Neural progenitor cell (in vitro differentiated cells): Measurements from ENCODE around the gene TASOR. TPM values are rescaled to one million over a fixed set of nuclear protein-coding genes. Genes with fewer than 3 reads are reported as not detected.

Source experiments
- DNase-seq: peaks from one replicate; pipeline ENCODE4 v3.0.0-alpha.2; 2016; ENCODE audit warnings: low spot score
- H2AFZ ChIP-seq: fragments of 200-600 bp; sonication (generic); replicated peaks from 2 replicates; pipeline ENCODE4 v1.6.1; 2016; ENCODE audit warnings: antibody characterized with exemption
- H3F3A ChIP-seq: fragments of 200-600 bp; sonication (generic); 2 replicates; pipeline ENCODE4 v1.6.1; 2016; ENCODE audit warnings: antibody characterized with exemption, low read depth
- H3K27ac ChIP-seq: fragments of 200-600 bp; sonication (generic); 2 replicates; pipeline ENCODE4 v1.5.1; 2016; ENCODE audit warnings: mild to moderate bottlenecking
- H3K27me3 ChIP-seq: fragments of 200-600 bp; sonication (generic); 2 replicates; pipeline ENCODE4 v1.6.1; 2016; ENCODE audit warnings: mild to moderate bottlenecking, moderate library complexity
- H3K36me3 ChIP-seq: fragments of 200-600 bp; sonication (generic); 2 replicates; pipeline ENCODE4 v1.5.1; 2016
- H3K4me1 ChIP-seq: fragments of 200-600 bp; sonication (generic); 2 replicates; pipeline ENCODE4 v1.6.1; 2016; ENCODE audit warnings: mixed run types
- H3K4me2 ChIP-seq: fragments of 200-600 bp; sonication (generic); 2 replicates; pipeline ENCODE4 v1.6.1; 2016
- H3K4me3 ChIP-seq: fragments of 200-600 bp; sonication (generic); 2 replicates; pipeline ENCODE4 v1.5.1; 2016
- H3K79me2 ChIP-seq: fragments of 200-600 bp; sonication (generic); 2 replicates; pipeline ENCODE4 v1.6.1; 2016; ENCODE audit warnings: low read depth
- H3K9ac ChIP-seq: fragments of 200-600 bp; sonication (generic); 2 replicates; pipeline ENCODE4 v1.6.1; 2016
- H3K9me3 ChIP-seq: fragments of 200-600 bp; sonication (generic); 2 replicates; pipeline ENCODE4 v1.5.1; 2016; ENCODE audit warnings: low read depth
- H4K20me1 ChIP-seq: fragments of 200-600 bp; sonication (generic); 2 replicates; pipeline ENCODE4 v1.6.1; 2016; ENCODE audit warnings: low read depth
- H3K27ac Mint-ChIP-seq: 3 replicates; pipeline ENCODE4 v1.8.0; 2021; ENCODE audit warnings: mixed read lengths
- H3K27me3 Mint-ChIP-seq: 2 replicates; pipeline ENCODE4 v1.8.0; 2022; ENCODE audit warnings: low read depth, mild to moderate bottlenecking, inconsistent platforms, moderate library complexity, mixed read lengths; ENCODE audit not compliant: insufficient read depth
- H3K36me3 Mint-ChIP-seq: 3 replicates; pipeline ENCODE4 v1.8.0; 2021; ENCODE audit warnings: mixed read lengths
- H3K4me1 Mint-ChIP-seq: 3 replicates; pipeline ENCODE4 v1.8.0; 2021; ENCODE audit warnings: mixed read lengths
- H3K4me3 Mint-ChIP-seq: 3 replicates; pipeline ENCODE4 v1.8.0; 2021; ENCODE audit warnings: mild to moderate bottlenecking, moderate library complexity, mixed read lengths
- H3K9me3 Mint-ChIP-seq: 3 replicates; pipeline ENCODE4 v1.8.0; 2020; ENCODE audit warnings: mixed read lengths
- CTCF ChIP-seq: fragments of 200-600 bp; sonication (generic); IDR thresholded peaks from 2 replicates; pipeline ENCODE4 v1.5.1; 2017; ENCODE audit warnings: antibody characterized with exemption, mild to moderate bottlenecking
- EZH2 ChIP-seq: fragments of 200-600 bp; sonication (generic); IDR thresholded peaks from 2 replicates; pipeline ENCODE4 v1.6.1; 2017; ENCODE audit warnings: antibody characterized with exemption, mild to moderate bottlenecking, moderate library complexity
- EZH2phosphoT487 ChIP-seq: fragments of 200-600 bp; sonication (generic); IDR thresholded peaks from 2 replicates; pipeline ENCODE4 v1.6.1; 2017; ENCODE audit warnings: antibody characterized with exemption
- total RNA-seq: library from RNA; depleted of rRNA; stranded (reverse); fragments of >200 nt; gene quantifications from 2 replicates; pipeline ENCODE4 v1.2.3, GENCODE V29; 2015; ENCODE audit warnings: low replicate concordance

Gene TASOR
- total RNA-seq, 1 donor from 2014 or later: 141 TPM

- H3K4me3 Mint-ChIP-seq: no peak overlapping the region
- H3K9me3 Mint-ChIP-seq: peaks cover 3% of the 10 kb centered on the region
- H3K4me1 Mint-ChIP-seq: no peaks in the 10 kb centered on the region
- Histone ChIP-seq H3K36me3 (peaks cover 30% of the 10 kb centered on the region), H3K9me3 (no peaks in the 10 kb centered on the region), H3K79me2 (peaks cover 86% of the 10 kb centered on the region), H3K27me3 (no peaks in the 10 kb centered on the region), H3K4me3 (no peak overlapping the region), H2AFZ (no peak overlapping the region), H3F3A (no peaks in the 10 kb centered on the region), H3K4me1 (no peaks in the 10 kb centered on the region), H3K27ac (no peak overlapping the region), H3K4me2 (no peak overlapping the region), H3K9ac (no peak overlapping the region), H4K20me1 (peaks cover 37% of the 10 kb centered on the region)
- peaks cover 2% of the 10 kb centered on the region for H3K27me3 Mint-ChIP-seq
- no peak for DNase-seq
- H3K27ac Mint-ChIP-seq: no peak overlapping the region
- H3K36me3 Mint-ChIP-seq: peaks cover 56% of the 10 kb centered on the region
- TF ChIP-seq EZH2 (no peak), EZH2phosphoT487 (no peak), CTCF (no peak)
Observed at GRCh38 chr3:56655709-56656108, 27.4 kb downstream of the TASOR start.

- Histone ChIP-seq H3K9ac (no peak overlapping the region), H3K27me3 (no peaks in the 10 kb centered on the region), H3K9me3 (no peaks in the 10 kb centered on the region), H3K79me2 (peaks cover 94% of the 10 kb centered on the region), H3K4me1 (no peaks in the 10 kb centered on the region), H3K4me2 (no peak overlapping the region), H3F3A (no peaks in the 10 kb centered on the region), H4K20me1 (peaks cover 49% of the 10 kb centered on the region), H3K27ac (no peak overlapping the region), H3K36me3 (peaks cover 21% of the 10 kb centered on the region), H2AFZ (no peak overlapping the region), H3K4me3 (no peak overlapping the region)
- TF ChIP-seq EZH2phosphoT487 (no peak), CTCF (no peak), EZH2 (no peak)
- Mint-ChIP-seq H3K27ac (no peak overlapping the region), H3K4me1 (no peaks in the 10 kb centered on the region), H3K4me3 (no peak overlapping the region), H3K27me3 (peaks cover 2% of the 10 kb centered on the region), H3K9me3 (peaks cover 3% of the 10 kb centered on the region), H3K36me3 (peaks cover 53% of the 10 kb centered on the region)
- no peak for DNase-seq
Observed at GRCh38 chr3:56654460-56654859, 28.6 kb downstream of the TASOR start.

- H3K79me2 ChIP-seq: peaks cover 29% of the 10 kb centered on the region
- no peak overlapping the region for H3K27ac ChIP-seq
- TF ChIP-seq EZH2phosphoT487 (no peak), CTCF (no peak), EZH2 (no peak)
- no peak for DNase-seq
- H3K4me2 ChIP-seq: no peak overlapping the region
- no peak overlapping the region for H3K9ac ChIP-seq
- H3K36me3 ChIP-seq: peaks cover 4% of the 10 kb centered on the region
- no peaks in the 10 kb centered on the region for H3K4me1 Mint-ChIP-seq
- H3K4me3 Mint-ChIP-seq: no peak overlapping the region
- peaks cover 18% of the 10 kb centered on the region for H4K20me1 ChIP-seq
- H3K9me3 Mint-ChIP-seq: no peaks in the 10 kb centered on the region
- H2AFZ ChIP-seq: no peak overlapping the region
- H3K36me3 Mint-ChIP-seq: peaks cover 31% of the 10 kb centered on the region
- no peaks in the 10 kb centered on the region for H3K27me3 ChIP-seq
- no peak overlapping the region for H3K4me3 ChIP-seq
- H3F3A ChIP-seq: no peaks in the 10 kb centered on the region
- no peaks in the 10 kb centered on the region for H3K9me3 ChIP-seq
- no peaks in the 10 kb centered on the region for H3K27me3 Mint-ChIP-seq
- no peak overlapping the region for H3K27ac Mint-ChIP-seq
- H3K4me1 ChIP-seq: no peaks in the 10 kb centered on the region
Observed at GRCh38 chr3:56645407-56645806, 37.7 kb downstream of the TASOR start.
